Trophoblast cell (in vitro differentiated cells and primary cell): ENCODE data around the gene PLCG2.

Source experiments
- DNase-seq, 2 donors: peaks; one replicate each; pipeline ENCODE4 v3.0.0-alpha.2; 2016
- H2AFZ ChIP-seq: 2 replicates; pipeline ENCODE4 v1.6.1; 2013; ENCODE audit warnings: low read length, moderate library complexity, mild to moderate bottlenecking; ENCODE audit not compliant: insufficient read depth, poor library complexity
- H2AK5ac ChIP-seq: 2 replicates; pipeline ENCODE4 v1.6.1; 2013; ENCODE audit warnings: mild to moderate bottlenecking, low read length
- H2BK120ac ChIP-seq: 2 replicates; pipeline ENCODE4 v1.6.1; 2013; ENCODE audit warnings: low read length, mild to moderate bottlenecking, moderate library complexity; ENCODE audit not compliant: insufficient read depth, poor library complexity
- H2BK12ac ChIP-seq: 2 replicates; pipeline ENCODE4 v1.6.1; 2013; ENCODE audit warnings: mild to moderate bottlenecking, low read length, moderate library complexity
- H2BK5ac ChIP-seq: 2 replicates; pipeline ENCODE4 v1.6.1; 2013; ENCODE audit warnings: low read length, low read depth, moderate library complexity, mild to moderate bottlenecking; ENCODE audit not compliant: poor library complexity
- H3K14ac ChIP-seq: 2 replicates; pipeline ENCODE4 v1.6.1; 2013; ENCODE audit warnings: mild to moderate bottlenecking, low read length
- H3K18ac ChIP-seq: 2 replicates; pipeline ENCODE4 v1.6.1; 2013; ENCODE audit warnings: mild to moderate bottlenecking, low read length
- H3K23ac ChIP-seq: 2 replicates; pipeline ENCODE4 v1.6.1; 2013; ENCODE audit warnings: low read length
- H3K27ac ChIP-seq: 2 replicates; pipeline ENCODE4 v1.5.1; 2013; ENCODE audit warnings: low read depth, mild to moderate bottlenecking, inconsistent platforms, low read length, moderate library complexity
- H3K27me3 ChIP-seq: 2 replicates; pipeline ENCODE4 v1.6.1; 2013; ENCODE audit warnings: inconsistent platforms, mild to moderate bottlenecking, low read length, moderate library complexity; ENCODE audit not compliant: insufficient read depth
- H3K36me3 ChIP-seq, 2 experiments: 1 replicate in 1 of 2; 2 replicates in 1 of 2; pipeline ENCODE4 v1.6.1; 2013; ENCODE audit warnings: low read length in 2 of 2, mild to moderate bottlenecking in 2 of 2, moderate library complexity in 1 of 2; ENCODE audit not compliant: insufficient read depth in 2 of 2, control insufficient read depth in 1 of 2
- H3K4ac ChIP-seq: 2 replicates; pipeline ENCODE4 v1.6.1; 2013; ENCODE audit warnings: low read depth, mild to moderate bottlenecking, low read length, moderate library complexity
- H3K4me1 ChIP-seq, 2 experiments: 1 replicate in 1 of 2; 2 replicates in 1 of 2; pipeline ENCODE4 v1.6.1; 2013; ENCODE audit warnings: low read length in 2 of 2, mild to moderate bottlenecking in 2 of 2, moderate library complexity in 1 of 2; ENCODE audit not compliant: insufficient read depth in 2 of 2, control insufficient read depth in 1 of 2
- H3K4me2 ChIP-seq: 2 replicates; pipeline ENCODE4 v1.6.1; 2013; ENCODE audit warnings: inconsistent platforms, mild to moderate bottlenecking, low read length, moderate library complexity
- H3K4me3 ChIP-seq: 2 replicates; pipeline ENCODE4 v1.5.1; 2013; ENCODE audit warnings: mild to moderate bottlenecking, low read depth, low read length, inconsistent platforms
- H3K79me1 ChIP-seq: one replicate; pipeline ENCODE4 v1.6.1; 2013; ENCODE audit warnings: low read length
- H3K79me2 ChIP-seq: 2 replicates; pipeline ENCODE4 v1.6.1; 2013; ENCODE audit warnings: low read length, mild to moderate bottlenecking; ENCODE audit not compliant: control insufficient read depth, insufficient read depth, poor library complexity
- H3K9ac ChIP-seq: 2 replicates; pipeline ENCODE4 v1.6.1; 2013; ENCODE audit warnings: mild to moderate bottlenecking, low read length
- H3K9me3 ChIP-seq: 2 replicates; pipeline ENCODE4 v1.6.1; 2013; ENCODE audit warnings: low read depth, mild to moderate bottlenecking, control low read depth, inconsistent platforms, low read length; ENCODE audit not compliant: insufficient read depth
- H4K12ac ChIP-seq: 2 replicates; pipeline ENCODE4 v1.6.1; 2013; ENCODE audit warnings: low read depth, mild to moderate bottlenecking, low read length, moderate library complexity
- H4K8ac ChIP-seq: 2 replicates; pipeline ENCODE4 v1.6.1; 2013; ENCODE audit warnings: low read depth, mild to moderate bottlenecking, low read length, moderate library complexity
- H4K91ac ChIP-seq: one replicate; pipeline ENCODE4 v1.6.1; 2013; ENCODE audit warnings: low read depth, mild to moderate bottlenecking, low read length, moderate library complexity
- WGBS: extraction: QIAGEN DNeasy Blood & Tissue Kit; methylation state at CpG from one replicate; pipeline ENCODE4 v1.1.7; 2013; ENCODE audit warnings: missing lambda C conversion rate; ENCODE audit not compliant: insufficient read length, insufficient coverage; ENCODE audit errors: extremely low coverage; 5-methylcytosine and 5-hydroxymethylcytosine counted together

PLCG2 gene

DNA sequence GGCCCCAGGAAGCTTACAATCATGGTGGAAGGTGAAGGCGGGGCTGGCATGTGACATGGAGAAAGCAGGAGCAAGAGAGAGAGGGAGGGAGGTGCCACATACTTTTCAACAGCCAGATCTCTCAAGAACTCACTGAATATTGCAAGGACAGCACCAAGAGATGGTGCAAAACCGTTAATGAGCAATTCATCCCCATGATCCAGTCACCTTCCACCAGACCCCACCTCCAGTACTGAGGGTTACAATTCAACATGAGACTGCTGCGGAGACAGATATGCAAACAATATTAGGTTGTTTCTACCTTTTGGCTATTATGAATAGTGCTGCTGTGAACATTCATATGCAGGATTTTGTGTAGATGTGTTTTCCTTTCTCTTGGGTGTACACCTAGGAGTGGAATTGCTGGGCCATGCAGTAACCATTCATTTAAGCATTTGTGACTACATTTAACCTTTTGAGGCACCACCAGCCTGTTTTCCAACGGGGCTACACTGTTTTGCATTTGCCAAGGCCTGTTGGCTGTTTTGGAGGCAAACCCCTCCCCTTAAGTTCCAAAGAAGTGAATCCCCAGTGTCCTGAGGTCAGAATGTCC is 28.8 kb downstream of the PLCG2 start:
- Histone ChIP-seq H3K4me3 (no peak overlapping the region), H3K9ac (peak overlapping the region; percentile 64), H2BK12ac (no peak overlapping the region), H3K4ac (no peak overlapping the region), H3K79me1 (no peaks in the 10 kb centered on the region), H3K36me3 (no peaks in the 10 kb centered on the region), H3K27ac (no peak overlapping the region), H2BK5ac (no peak overlapping the region), H2AFZ (no peak overlapping the region), H3K9me3 (peaks cover 2% of the 10 kb centered on the region), H3K14ac (no peak overlapping the region), H3K79me2 (no peaks in the 10 kb centered on the region), H4K8ac (no peak overlapping the region), H3K23ac (no peak overlapping the region), H4K12ac (no peak overlapping the region), H4K91ac (no peak overlapping the region), H3K18ac (no peak overlapping the region), H3K4me2 (no peak overlapping the region), H3K4me1 (no peaks in the 10 kb centered on the region), H2BK120ac (no peak overlapping the region), H2AK5ac (no peak overlapping the region), H3K27me3 (no peaks in the 10 kb centered on the region)
- no peak for DNase-seq
- WGBS = no CpG with 5 or more reads among the region's 4 CpGs

DNA sequence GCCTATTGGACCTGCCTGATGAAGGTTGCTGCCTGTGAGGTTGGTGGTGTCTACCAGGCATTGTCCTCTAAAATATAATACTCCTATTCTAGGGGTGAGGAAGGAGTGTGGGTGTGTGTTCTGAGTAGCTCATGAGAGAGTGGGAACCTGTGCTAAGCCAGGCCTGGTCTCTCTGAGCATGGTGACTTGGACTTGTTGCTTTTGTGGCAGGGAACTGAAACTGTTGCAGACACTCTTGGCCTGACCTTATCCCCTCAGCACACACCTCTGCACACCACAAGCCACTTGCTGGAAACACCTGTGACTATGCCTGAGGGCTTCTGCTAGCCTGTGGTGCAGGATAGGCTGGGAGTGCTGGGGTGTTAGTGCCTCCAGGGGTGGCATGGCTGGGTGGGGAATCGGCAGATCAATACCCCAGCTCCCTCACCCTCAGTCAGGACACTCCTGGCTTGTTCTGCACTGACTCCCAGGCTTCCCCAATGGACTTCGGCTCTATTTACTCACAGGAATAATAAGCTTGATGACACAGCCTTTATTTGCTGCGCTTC is 29.9 kb downstream of the PLCG2 start:
- Histone ChIP-seq H4K8ac (no peak overlapping the region), H3K79me1 (no peaks in the 10 kb centered on the region), H4K12ac (no peak overlapping the region), H3K4me1 (no peaks in the 10 kb centered on the region), H3K9me3 (peaks cover 2% of the 10 kb centered on the region), H2BK5ac (no peak overlapping the region), H3K4ac (no peak overlapping the region), H3K36me3 (no peaks in the 10 kb centered on the region), H3K14ac (no peak overlapping the region), H3K27ac (no peak overlapping the region), H2AK5ac (no peak overlapping the region), H2AFZ (no peak overlapping the region), H3K4me2 (no peak overlapping the region), H4K91ac (no peak overlapping the region), H2BK12ac (no peak overlapping the region), H2BK120ac (no peak overlapping the region), H3K9ac (no peak overlapping the region), H3K23ac (no peak overlapping the region), H3K4me3 (no peak overlapping the region), H3K79me2 (no peaks in the 10 kb centered on the region), H3K27me3 (no peaks in the 10 kb centered on the region), H3K18ac (no peak overlapping the region)
- no peak for DNase-seq
- no CpG with 5 or more reads among the region's 3 CpGs for WGBS

DNA sequence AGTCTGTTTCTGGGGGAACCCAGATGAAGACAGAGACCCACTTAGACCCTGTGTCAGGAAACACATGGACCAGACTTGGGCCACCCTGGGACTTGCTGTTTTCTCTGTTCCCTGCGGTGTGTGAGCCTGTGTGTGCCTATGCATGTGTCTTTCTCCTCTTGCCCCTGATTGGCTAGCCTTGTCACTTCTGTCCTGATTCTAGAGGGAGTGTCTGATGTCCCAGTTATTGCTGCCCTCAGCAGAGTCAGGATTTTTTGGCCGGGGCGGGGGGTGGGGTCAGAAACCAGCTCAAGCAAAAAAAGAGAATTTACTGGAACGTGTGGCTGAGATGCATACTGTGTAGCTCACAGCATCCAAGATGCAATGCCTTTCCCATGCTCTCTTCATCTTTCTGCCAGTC is 30.5 kb downstream of the PLCG2 start:
- H3K4me2 ChIP-seq = no peak overlapping the region
- H4K8ac ChIP-seq = no peak overlapping the region
- no peak overlapping the region for H3K4ac ChIP-seq
- peaks cover 2% of the 10 kb centered on the region for H3K9me3 ChIP-seq
- WGBS = no CpG with 5 or more reads among the region's 4 CpGs
- H3K23ac ChIP-seq = no peak overlapping the region
- no peaks in the 10 kb centered on the region for H3K79me1 ChIP-seq
- H3K27ac ChIP-seq = no peak overlapping the region
- no peak overlapping the region for H3K14ac ChIP-seq
- no peak overlapping the region for H2AK5ac ChIP-seq
- no peak for DNase-seq
- H2BK120ac ChIP-seq = no peak overlapping the region
- H2AFZ ChIP-seq = no peak overlapping the region
- no peak overlapping the region for H3K18ac ChIP-seq
- H3K27me3 ChIP-seq = no peaks in the 10 kb centered on the region
- H3K4me1 ChIP-seq = no peaks in the 10 kb centered on the region
- no peaks in the 10 kb centered on the region for H3K79me2 ChIP-seq
- no peak overlapping the region for H2BK12ac ChIP-seq
- no peak overlapping the region for H3K9ac ChIP-seq
- H4K91ac ChIP-seq = no peak overlapping the region
- H4K12ac ChIP-seq = no peak overlapping the region
- no peak overlapping the region for H2BK5ac ChIP-seq
- no peaks in the 10 kb centered on the region for H3K36me3 ChIP-seq
- no peak overlapping the region for H3K4me3 ChIP-seq

DNA sequence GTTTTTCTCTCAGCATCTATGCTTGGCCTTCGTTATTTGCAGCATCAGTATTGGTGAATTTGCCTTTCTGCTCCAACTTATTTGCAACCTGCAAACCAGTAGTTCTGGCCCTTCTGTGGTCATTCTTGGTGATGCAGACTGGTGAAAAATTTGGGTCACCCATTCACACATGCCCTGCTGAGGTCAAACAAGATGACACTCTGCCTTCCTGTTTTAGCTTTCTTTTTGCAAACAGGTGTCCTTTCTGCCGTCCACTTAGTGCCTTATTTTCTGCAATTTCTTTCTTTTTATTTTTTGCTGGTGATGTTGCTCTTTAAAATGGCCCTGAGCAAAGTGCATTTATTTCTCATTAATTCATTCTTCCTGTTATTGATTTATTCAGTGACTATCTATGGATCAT is 31.3 kb downstream of the PLCG2 start:
- Histone ChIP-seq H3K79me2 (no peaks in the 10 kb centered on the region), H4K91ac (no peak overlapping the region), H3K9me3 (peaks cover 2% of the 10 kb centered on the region), H3K27me3 (no peaks in the 10 kb centered on the region), H2AFZ (no peak overlapping the region), H2BK5ac (no peak overlapping the region), H3K79me1 (no peaks in the 10 kb centered on the region), H3K18ac (no peak overlapping the region), H3K9ac (no peak overlapping the region), H4K12ac (no peak overlapping the region), H3K27ac (no peak overlapping the region), H3K4me1 (peaks cover 0 to 2% of the 10 kb centered on the region in 2 experiments), H3K14ac (no peak overlapping the region), H3K4me2 (no peak overlapping the region), H3K23ac (no peak overlapping the region), H3K4ac (no peak overlapping the region), H3K4me3 (no peak overlapping the region), H4K8ac (no peak overlapping the region), H2AK5ac (no peak overlapping the region), H2BK120ac (no peak overlapping the region), H2BK12ac (no peak overlapping the region), H3K36me3 (no peaks in the 10 kb centered on the region)
- no CpG with 5 or more reads among the region's 2 CpGs for WGBS
- DNase-seq = no peak
